Panc1 (cell line): ENCODE data around the gene PPDPF. TPM values are rescaled to one million over a fixed set of nuclear protein-coding genes. Genes with fewer than 3 reads are reported as not detected.

Experiments used
- ATAC-seq: fragments of 200-7000 bp; cut with Tn5 transposase; 2 replicates; pipeline ENCODE4 v1.9.1; 2020; ENCODE audit warnings: mild to moderate bottlenecking, moderate library complexity
- BruUV-seq: library from RNA; stranded (reverse); fragments of 400-500 nt; replicated peaks from 2 replicates; lab custom pipeline; 2021; lab: Mats Ljungman, UMichigan
- CTCF ChIA-PET: fragments of 300-600 bp; sonication (Branson Sonifier 250); formaldehyde crosslinking; loops from one replicate; lab custom pipeline; 2022; ENCODE audit warnings: antibody characterized with exemption; lab: Charles Lee
- POLR2A ChIA-PET: fragments of 300-600 bp; sonication (Branson Sonifier 250); formaldehyde crosslinking; loops from one replicate; lab custom pipeline; 2022; ENCODE audit warnings: antibody characterized with exemption; lab: Charles Lee
- DNase-seq: peaks from one replicate; pipeline ENCODE4 v3.0.0-alpha.2; 2010; ENCODE audit warnings: low read depth, low spot score
- H3K27ac ChIP-seq: 2 replicates; pipeline ENCODE4 v1.5.1; 2011; ENCODE audit warnings: mild to moderate bottlenecking, low read length, inconsistent platforms
- H3K27me3 ChIP-seq: fragments of 200-500 bp; sonication (Bioruptor generic); 2 replicates; pipeline ENCODE4 v1.6.0; 2014; ENCODE audit warnings: low read length, inconsistent platforms; ENCODE audit not compliant: control insufficient read depth, insufficient read depth
- H3K36me3 ChIP-seq: fragments of 200-500 bp; sonication (Bioruptor generic); 2 replicates; pipeline ENCODE4 v1.5.1; 2014; ENCODE audit warnings: inconsistent platforms, mild to moderate bottlenecking, low read length, moderate library complexity; ENCODE audit not compliant: control insufficient read depth, insufficient read depth
- H3K4me1 ChIP-seq: 2 replicates; pipeline ENCODE4 v1.5.1; 2011; ENCODE audit warnings: inconsistent platforms, mild to moderate bottlenecking, low read length, moderate library complexity; ENCODE audit not compliant: control insufficient read depth, insufficient read depth
- H3K4me3 ChIP-seq, 2 experiments: 2 replicates each; pipeline ENCODE4 v1.5.1; 2011 to 2012; ENCODE audit warnings: low read depth in 2 of 2, low read length in 2 of 2, mild to moderate bottlenecking in 2 of 2, inconsistent platforms in 1 of 2, moderate library complexity in 1 of 2
- H3K9me3 ChIP-seq: fragments of 200-500 bp; sonication (Bioruptor generic); 2 replicates; pipeline ENCODE4 v1.5.1; 2014; ENCODE audit warnings: low read depth, mild to moderate bottlenecking, inconsistent platforms, low read length, moderate library complexity; ENCODE audit not compliant: control insufficient read depth, insufficient read depth
- POLR2AphosphoS5 ChIP-seq: IDR thresholded peaks from 2 replicates; pipeline ENCODE4 v1.6.1; 2012; ENCODE audit warnings: mild to moderate bottlenecking, low read depth, low read length, moderate library complexity
- REST ChIP-seq, 2 experiments: IDR thresholded peaks; 2 replicates each; pipeline ENCODE4 v1.6.1; 2011 to 2012; ENCODE audit warnings: low read depth in 2 of 2, control low read depth in 1 of 2, low read length in 1 of 2, mild to moderate bottlenecking in 1 of 2, moderate library complexity in 1 of 2; ENCODE audit not compliant: insufficient read depth in 1 of 2
- SIN3A ChIP-seq: IDR thresholded peaks from 2 replicates; pipeline ENCODE4 v1.6.1; 2012; ENCODE audit warnings: low read depth, mild to moderate bottlenecking, low read length, moderate library complexity, borderline replicate concordance; ENCODE audit not compliant: insufficient read depth
- TCF7L2 ChIP-seq: IDR thresholded peaks from 2 replicates; pipeline ENCODE4 v1.6.1; 2011; ENCODE audit warnings: mild to moderate bottlenecking, low read depth, low read length, inconsistent platforms
- in situ Hi-C: cut with HindIII; loops from 2 replicates; pipeline ENCODE4 v1.10.0; 2016; ENCODE audit warnings: low sequenced_read_pairs, low pct_unique_long_range_greater_than_20kb
- intact Hi-C: fragments of 100-400 bp; cut with micrococcal nuclease; formaldehyde crosslinking; loops from one replicate; pipeline ENCODE4 v1.10.0; 2022; ENCODE audit not compliant: unreplicated experiment
- total RNA-seq: library from RNA; stranded (reverse); gene quantifications from one replicate; pipeline ENCODE4 v1.2.1, GENCODE V29; 2021; ENCODE audit not compliant: unreplicated experiment
- TF ChIP-seq, protein P1 (sequence below): fragments of 450-650 bp; IDR thresholded peaks from 2 replicates; pipeline ENCODE4 v1.5.1; 2017; ENCODE audit warnings: mild to moderate bottlenecking

PPDPF gene
- total RNA-seq, 1 experiment from 2014 or later = 241 TPM

GRCh38 chr20:63534427-63534830, 13.9 kb downstream of the PPDPF start:
- POLR2A ChIA-PET = no interaction called here

GRCh38 chr20:63534831-63535651, 14.5 kb downstream of the PPDPF start:
- TF ChIP-seq REST (IDR thresholded peaks at IDR 0.05; ENCODE audit: insufficient read depth in 1 of 2, low read depth in 2 of 2, low read length in 1 of 2) (no peak), TCF7L2 (no peak), SIN3A (no peak), POLR2AphosphoS5 (no peak)
- TF ChIP-seq, protein P1, sequence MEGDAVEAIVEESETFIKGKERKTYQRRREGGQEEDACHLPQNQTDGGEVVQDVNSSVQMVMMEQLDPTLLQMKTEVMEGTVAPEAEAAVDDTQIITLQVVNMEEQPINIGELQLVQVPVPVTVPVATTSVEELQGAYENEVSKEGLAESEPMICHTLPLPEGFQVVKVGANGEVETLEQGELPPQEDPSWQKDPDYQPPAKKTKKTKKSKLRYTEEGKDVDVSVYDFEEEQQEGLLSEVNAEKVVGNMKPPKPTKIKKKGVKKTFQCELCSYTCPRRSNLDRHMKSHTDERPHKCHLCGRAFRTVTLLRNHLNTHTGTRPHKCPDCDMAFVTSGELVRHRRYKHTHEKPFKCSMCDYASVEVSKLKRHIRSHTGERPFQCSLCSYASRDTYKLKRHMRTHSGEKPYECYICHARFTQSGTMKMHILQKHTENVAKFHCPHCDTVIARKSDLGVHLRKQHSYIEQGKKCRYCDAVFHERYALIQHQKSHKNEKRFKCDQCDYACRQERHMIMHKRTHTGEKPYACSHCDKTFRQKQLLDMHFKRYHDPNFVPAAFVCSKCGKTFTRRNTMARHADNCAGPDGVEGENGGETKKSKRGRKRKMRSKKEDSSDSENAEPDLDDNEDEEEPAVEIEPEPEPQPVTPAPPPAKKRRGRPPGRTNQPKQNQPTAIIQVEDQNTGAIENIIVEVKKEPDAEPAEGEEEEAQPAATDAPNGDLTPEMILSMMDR = no peak
- H3K27me3 ChIP-seq = no peaks in the 10 kb centered on the region
- intact Hi-C loops = no loop called here
- no TSS peak for BruUV-seq
- peaks cover 17% of the 10 kb centered on the region for H3K4me1 ChIP-seq
- H3K36me3 ChIP-seq = no peaks in the 10 kb centered on the region
- in situ Hi-C loops = loop anchor here (10.0 kb wide), 1 partner anchor 60 kb away; no protein-coding TSS in a partner anchor
- no peaks in the 10 kb centered on the region for H3K9me3 ChIP-seq
- POLR2A ChIA-PET = no interaction called here
- CTCF ChIA-PET = no interaction called here
- H3K4me3 ChIP-seq = no peak overlapping the region
- H3K27ac ChIP-seq = no peak overlapping the region
- DNase-seq = no peak
- ATAC-seq = no peak

More at GRCh38 chr20:63534427-63534830, 13.9 kb downstream of the PPDPF start:
- Histone ChIP-seq H3K4me1 (peaks cover 17% of the 10 kb centered on the region), H3K27ac (no peak overlapping the region), H3K4me3 (no peak overlapping the region), H3K36me3 (no peaks in the 10 kb centered on the region), H3K9me3 (no peaks in the 10 kb centered on the region), H3K27me3 (no peaks in the 10 kb centered on the region)
- intact Hi-C loops = no loop called here
- CTCF ChIA-PET = no interaction called here
- in situ Hi-C loops = loop anchor here (10.0 kb wide), 1 partner anchor 60 kb away; no protein-coding TSS in a partner anchor
- no peak for ATAC-seq
- no peak for DNase-seq
- BruUV-seq = no TSS peak
- TF ChIP-seq, protein P1 = no peak
- TF ChIP-seq REST (IDR thresholded peaks at IDR 0.05; ENCODE audit: insufficient read depth in 1 of 2, low read depth in 2 of 2, low read length in 1 of 2) = no peak
- TF ChIP-seq POLR2AphosphoS5 = no peak
- TF ChIP-seq TCF7L2 = no peak
- no peak for TF ChIP-seq SIN3A
